Breast epithelium (tissue), 3 donors: ENCODE results near the gene ATP5IF1.

Experiments
- CTCF ChIP-seq, 3 donors: fragments of 450-650 bp; IDR thresholded peaks; one replicate each; pipeline ENCODE4 v1.5.1; 2016 to 2017; ENCODE audit warnings: antibody characterized with exemption in 3 of 3, mild to moderate bottlenecking in 3 of 3, moderate library complexity in 3 of 3
- POLR2A ChIP-seq: fragments of 450-650 bp; IDR thresholded peaks from one replicate; pipeline ENCODE4 v1.6.1; 2016; ENCODE audit warnings: antibody characterized with exemption, mild to moderate bottlenecking, moderate library complexity

- TF ChIP-seq CTCF (IDR thresholded peaks at IDR 0.05) (no peak), POLR2A (no peak)
These were observed 45.9 kb downstream of the ATP5IF1 start for GRCh38 chr1:28281608-28282425.
